ENCODE measurements around the gene GOLGA6L24.
"Not testable (repeated sequence)": the region's sequence is repeated elsewhere in the genome, so short reads cannot be mapped to it uniquely, and the experiment has no call there.

DNA sequence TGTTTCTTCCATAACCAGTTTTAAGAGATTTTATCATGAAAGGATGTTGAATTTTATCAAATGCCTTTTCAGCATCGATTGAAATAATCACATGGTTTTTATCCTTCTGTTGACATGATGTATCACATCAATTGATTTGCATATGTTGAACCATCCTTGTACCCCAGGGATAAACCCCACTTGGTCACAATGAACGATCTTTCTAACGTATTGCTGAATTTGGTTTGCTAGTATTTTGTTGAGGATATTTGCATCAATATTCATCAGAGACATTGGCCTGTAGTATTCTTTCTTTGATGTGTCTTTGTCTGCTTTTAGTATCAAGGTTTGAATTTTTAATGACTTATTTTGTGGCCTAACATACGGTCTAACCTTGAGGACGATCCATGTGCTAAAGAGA lies 49.2 kb downstream of the GOLGA6L24 start:
- TF ChIP-seq, protein P1, sequence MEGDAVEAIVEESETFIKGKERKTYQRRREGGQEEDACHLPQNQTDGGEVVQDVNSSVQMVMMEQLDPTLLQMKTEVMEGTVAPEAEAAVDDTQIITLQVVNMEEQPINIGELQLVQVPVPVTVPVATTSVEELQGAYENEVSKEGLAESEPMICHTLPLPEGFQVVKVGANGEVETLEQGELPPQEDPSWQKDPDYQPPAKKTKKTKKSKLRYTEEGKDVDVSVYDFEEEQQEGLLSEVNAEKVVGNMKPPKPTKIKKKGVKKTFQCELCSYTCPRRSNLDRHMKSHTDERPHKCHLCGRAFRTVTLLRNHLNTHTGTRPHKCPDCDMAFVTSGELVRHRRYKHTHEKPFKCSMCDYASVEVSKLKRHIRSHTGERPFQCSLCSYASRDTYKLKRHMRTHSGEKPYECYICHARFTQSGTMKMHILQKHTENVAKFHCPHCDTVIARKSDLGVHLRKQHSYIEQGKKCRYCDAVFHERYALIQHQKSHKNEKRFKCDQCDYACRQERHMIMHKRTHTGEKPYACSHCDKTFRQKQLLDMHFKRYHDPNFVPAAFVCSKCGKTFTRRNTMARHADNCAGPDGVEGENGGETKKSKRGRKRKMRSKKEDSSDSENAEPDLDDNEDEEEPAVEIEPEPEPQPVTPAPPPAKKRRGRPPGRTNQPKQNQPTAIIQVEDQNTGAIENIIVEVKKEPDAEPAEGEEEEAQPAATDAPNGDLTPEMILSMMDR (IDR thresholded peaks at IDR 0.05; ENCODE audit: insufficient read depth, low read depth, low read length): not testable (repeated sequence)
- not testable (repeated sequence) for TF ChIP-seq EZH2 (IDR thresholded peaks at IDR 0.05; ENCODE audit: insufficient read depth, low read length)
